K562 (cell line): Measurements from ENCODE around the gene TLCD1. TPM values are rescaled to one million over a fixed set of nuclear protein-coding genes. Genes with fewer than 3 reads are reported as not detected.

ENCODE experiments used
- BCOR ChIP-seq: fragments of 450-650 bp; IDR thresholded peaks from 2 replicates; pipeline ENCODE4 v1.6.1; 2016
- CREBBP ChIP-seq: IDR thresholded peaks from one replicate; pipeline ENCODE4 v1.6.1; 2012; ENCODE audit warnings: low read depth, mild to moderate bottlenecking, control low read depth, inconsistent platforms, low read length
- FOXK2 ChIP-seq, 2 experiments: fragments of 450-650 bp; IDR thresholded peaks in 1 of 2; conservative IDR thresholded peaks in 1 of 2; 2 replicates each; pipeline ENCODE4 v1.6.1; 2016; ENCODE audit warnings: low read depth in 2 of 2, mild to moderate bottlenecking in 1 of 2
- HSF4 ChIP-seq: fragments of 250-450 bp; sonication (Bioruptor Pico); IDR thresholded peaks from 2 replicates; pipeline ENCODE4 v2.1.2; 2022; ENCODE audit warnings: mild to moderate bottlenecking, moderate library complexity, borderline replicate concordance
- KDM2B ChIP-seq: fragments of 250-450 bp; sonication (Bioruptor Pico); IDR thresholded peaks from 2 replicates; pipeline ENCODE4 v1.8.0; 2021; ENCODE audit warnings: mild to moderate bottlenecking, moderate library complexity
- KLF1 ChIP-seq: fragments of 450-650 bp; IDR thresholded peaks from 2 replicates; pipeline ENCODE4 v1.6.1; 2016; ENCODE audit warnings: missing genetic modification characterization, missing compliant biosample characterization
- MIER1 ChIP-seq: fragments of 450-650 bp; IDR thresholded peaks from 2 replicates; pipeline ENCODE4 v1.6.1; 2016; ENCODE audit warnings: antibody characterized with exemption, mild to moderate bottlenecking, low read depth
- RHOXF2B ChIP-seq: fragments of 250-450 bp; sonication (Bioruptor Pico); conservative IDR thresholded peaks from 2 replicates; pipeline ENCODE4 v1.5.1; 2021
- TAF7 ChIP-seq: fragments of 450-650 bp; IDR thresholded peaks from 2 replicates; pipeline ENCODE4 v1.6.1; 2016; ENCODE audit warnings: missing genetic modification characterization, missing compliant biosample characterization
- USF2 ChIP-seq: sonication (generic); formaldehyde crosslinking; IDR thresholded peaks from 2 replicates; pipeline ENCODE4 v1.5.0; 2020; ENCODE audit warnings: missing genetic modification reagents
- ZNF121 ChIP-seq: sonication (generic); formaldehyde crosslinking; conservative IDR thresholded peaks from 2 replicates; pipeline ENCODE4 v1.8.0; 2022; ENCODE audit warnings: missing genetic modification reagents
- ZNF184 ChIP-seq: sonication (generic); formaldehyde crosslinking; IDR thresholded peaks from 2 replicates; pipeline ENCODE4 v1.5.0; 2020; ENCODE audit warnings: missing genetic modification reagents
- ZNF24 ChIP-seq: fragments of 450-650 bp; IDR thresholded peaks from 2 replicates; pipeline ENCODE4 v1.6.1; 2016
- ZNF512 ChIP-seq: IDR thresholded peaks from 2 replicates; pipeline ENCODE4 v1.6.1; 2016; ENCODE audit warnings: missing genetic modification characterization, missing compliant biosample characterization
- ZNF668 ChIP-seq: fragments of 250-450 bp; sonication (Bioruptor Pico); IDR thresholded peaks from 2 replicates; pipeline ENCODE4 v1.8.0; 2022; ENCODE audit warnings: mild to moderate bottlenecking, inconsistent platforms
- ZNF699 ChIP-seq: fragments of 250-450 bp; sonication (Bioruptor Pico); IDR thresholded peaks from 2 replicates; pipeline ENCODE4 v1.8.0; 2021; ENCODE audit warnings: mild to moderate bottlenecking, moderate library complexity; ENCODE audit not compliant: insufficient replicate concordance
- ZNF785 ChIP-seq: fragments of 250-450 bp; sonication (Bioruptor Pico); IDR thresholded peaks from 2 replicates; pipeline ENCODE4 v1.4.0; 2020; ENCODE audit warnings: mild to moderate bottlenecking
- ZNF830 ChIP-seq: fragments of 250-450 bp; sonication (Bioruptor Pico); IDR thresholded peaks from 2 replicates; pipeline ENCODE4 v1.5.0; 2021; ENCODE audit warnings: mild to moderate bottlenecking
- polyA plus RNA-seq, 8 experiments: library from polyadenylated mRNA; depleted of rRNA in 4 of 8; stranded (reverse) in 5 of 8; unstranded in 3 of 8; fragments of >200 nt; fragmentation: Nextera tagmentation in 2 of 8; fragmentation: Illumina TruSeq in 1 of 8; extraction: Ambion mirVana in 2 of 8; extraction: Trizol in 1 of 8; gene quantifications; 2 replicates each; pipeline versions ENCODE4 v1.2.1 to v1.2.3, GENCODE V29; 2011 to 2014; ENCODE audit warnings: inconsistent platforms in 1 of 8, missing spikeins in 1 of 8
- total RNA-seq, 7 experiments: library from RNA; depleted of rRNA in 6 of 7; stranded (reverse); fragments of >200 nt in 6 of 7; fragmentation: Illumina TruSeq in 2 of 7; extraction: Trizol in 2 of 7; gene quantifications; 2 replicates each; pipeline versions ENCODE4 v1.2.1 to v1.2.3, GENCODE V29; 2011 to 2021; ENCODE audit warnings: low replicate concordance in 1 of 7
- TF ChIP-seq, protein P1 (sequence below): sonication (generic); formaldehyde crosslinking; IDR thresholded peaks from 2 replicates; pipeline ENCODE4 v1.8.0; 2023; ENCODE audit warnings: missing genetic modification reagents, mild to moderate bottlenecking, borderline replicate concordance
- TF ChIP-seq, protein P2 (sequence below): sonication (generic); formaldehyde crosslinking; IDR thresholded peaks from 2 replicates; pipeline ENCODE4 v1.8.1; 2022; ENCODE audit warnings: missing genetic modification reagents

The TLCD1 gene
- total and polyA plus RNA-seq, 9 of the 15 experiments (the other 6 are each of a cell fraction or from before 2014, with no cell fraction given): 6.8 to 37.7 (median 21.7) TPM

GRCh38 chr17:28743243-28744103 lies 17.4 kb upstream of the TLCD1 start, which contains the start of gene TRAF4 (continued):
- TF ChIP-seq, protein P1, sequence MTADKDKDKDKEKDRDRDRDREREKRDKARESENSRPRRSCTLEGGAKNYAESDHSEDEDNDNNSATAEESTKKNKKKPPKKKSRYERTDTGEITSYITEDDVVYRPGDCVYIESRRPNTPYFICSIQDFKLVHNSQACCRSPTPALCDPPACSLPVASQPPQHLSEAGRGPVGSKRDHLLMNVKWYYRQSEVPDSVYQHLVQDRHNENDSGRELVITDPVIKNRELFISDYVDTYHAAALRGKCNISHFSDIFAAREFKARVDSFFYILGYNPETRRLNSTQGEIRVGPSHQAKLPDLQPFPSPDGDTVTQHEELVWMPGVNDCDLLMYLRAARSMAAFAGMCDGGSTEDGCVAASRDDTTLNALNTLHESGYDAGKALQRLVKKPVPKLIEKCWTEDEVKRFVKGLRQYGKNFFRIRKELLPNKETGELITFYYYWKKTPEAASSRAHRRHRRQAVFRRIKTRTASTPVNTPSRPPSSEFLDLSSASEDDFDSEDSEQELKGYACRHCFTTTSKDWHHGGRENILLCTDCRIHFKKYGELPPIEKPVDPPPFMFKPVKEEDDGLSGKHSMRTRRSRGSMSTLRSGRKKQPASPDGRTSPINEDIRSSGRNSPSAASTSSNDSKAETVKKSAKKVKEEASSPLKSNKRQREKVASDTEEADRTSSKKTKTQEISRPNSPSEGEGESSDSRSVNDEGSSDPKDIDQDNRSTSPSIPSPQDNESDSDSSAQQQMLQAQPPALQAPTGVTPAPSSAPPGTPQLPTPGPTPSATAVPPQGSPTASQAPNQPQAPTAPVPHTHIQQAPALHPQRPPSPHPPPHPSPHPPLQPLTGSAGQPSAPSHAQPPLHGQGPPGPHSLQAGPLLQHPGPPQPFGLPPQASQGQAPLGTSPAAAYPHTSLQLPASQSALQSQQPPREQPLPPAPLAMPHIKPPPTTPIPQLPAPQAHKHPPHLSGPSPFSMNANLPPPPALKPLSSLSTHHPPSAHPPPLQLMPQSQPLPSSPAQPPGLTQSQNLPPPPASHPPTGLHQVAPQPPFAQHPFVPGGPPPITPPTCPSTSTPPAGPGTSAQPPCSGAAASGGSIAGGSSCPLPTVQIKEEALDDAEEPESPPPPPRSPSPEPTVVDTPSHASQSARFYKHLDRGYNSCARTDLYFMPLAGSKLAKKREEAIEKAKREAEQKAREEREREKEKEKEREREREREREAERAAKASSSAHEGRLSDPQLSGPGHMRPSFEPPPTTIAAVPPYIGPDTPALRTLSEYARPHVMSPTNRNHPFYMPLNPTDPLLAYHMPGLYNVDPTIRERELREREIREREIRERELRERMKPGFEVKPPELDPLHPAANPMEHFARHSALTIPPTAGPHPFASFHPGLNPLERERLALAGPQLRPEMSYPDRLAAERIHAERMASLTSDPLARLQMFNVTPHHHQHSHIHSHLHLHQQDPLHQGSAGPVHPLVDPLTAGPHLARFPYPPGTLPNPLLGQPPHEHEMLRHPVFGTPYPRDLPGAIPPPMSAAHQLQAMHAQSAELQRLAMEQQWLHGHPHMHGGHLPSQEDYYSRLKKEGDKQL (CRISPR knock-in tag): no peak
- no peak for TF ChIP-seq RHOXF2B (CRISPR knock-in tag)
- TF ChIP-seq ZNF699 (CRISPR knock-in tag): no peak
- TF ChIP-seq ZNF830 (CRISPR knock-in tag): no peak
- TF ChIP-seq ZNF512 (tag): no peak
- peak; percentile 73 for TF ChIP-seq KLF1 (tag)
- no peak for TF ChIP-seq ZNF121 (CRISPR knock-in tag)
- TF ChIP-seq KDM2B (CRISPR knock-in tag): no peak; the same call in 1 of the 2 replicates
- peak; percentile 14; the same call in 1 of the 2 replicates for TF ChIP-seq BCOR
- no peak for TF ChIP-seq USF2 (CRISPR knock-in tag)
- TF ChIP-seq, protein P2, sequence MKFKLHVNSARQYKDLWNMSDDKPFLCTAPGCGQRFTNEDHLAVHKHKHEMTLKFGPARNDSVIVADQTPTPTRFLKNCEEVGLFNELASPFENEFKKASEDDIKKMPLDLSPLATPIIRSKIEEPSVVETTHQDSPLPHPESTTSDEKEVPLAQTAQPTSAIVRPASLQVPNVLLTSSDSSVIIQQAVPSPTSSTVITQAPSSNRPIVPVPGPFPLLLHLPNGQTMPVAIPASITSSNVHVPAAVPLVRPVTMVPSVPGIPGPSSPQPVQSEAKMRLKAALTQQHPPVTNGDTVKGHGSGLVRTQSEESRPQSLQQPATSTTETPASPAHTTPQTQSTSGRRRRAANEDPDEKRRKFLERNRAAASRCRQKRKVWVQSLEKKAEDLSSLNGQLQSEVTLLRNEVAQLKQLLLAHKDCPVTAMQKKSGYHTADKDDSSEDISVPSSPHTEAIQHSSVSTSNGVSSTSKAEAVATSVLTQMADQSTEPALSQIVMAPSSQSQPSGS (CRISPR knock-in tag): no peak
- TF ChIP-seq CREBBP: no peak
- no peak for TF ChIP-seq MIER1
- peak; percentile 70; the same call in 1 of the 2 replicates for TF ChIP-seq ZNF668 (CRISPR knock-in tag)
- no peak for TF ChIP-seq ZNF184 (CRISPR knock-in tag)
- no peak for TF ChIP-seq TAF7 (tag)
- TF ChIP-seq HSF4 (CRISPR knock-in tag): no peak
- TF ChIP-seq ZNF24: peak; percentile 70
- 0 out of 4 replicates have a peak, but pooled peaks of 1 of the 2 experiments have one; percentile 12 for TF ChIP-seq FOXK2 (conservative IDR thresholded peaks at IDR 0.05 in 1 of 2, IDR thresholded peaks at IDR 0.05 in 1 of 2; ENCODE audit: low read depth in 2 of 2)
- no peak for TF ChIP-seq ZNF785 (CRISPR knock-in tag)
